Astrocyte (in vitro differentiated cells and primary cell): ENCODE results near the gene HMX1. TPM values are rescaled to one million over a fixed set of nuclear protein-coding genes. Genes with fewer than 3 reads are reported as not detected.

Experiments used
- DNase-seq: peaks from one replicate; pipeline ENCODE4 v3.0.0-alpha.2; 2010; ENCODE audit warnings: low read depth
- FAIRE-seq: peaks from 2 replicates; lab custom pipeline; 2011; peaks lifted over from hg19 to GRCh38; lab: Jason Lieb, UNC
- H2AFZ ChIP-seq: 2 replicates; pipeline ENCODE4 v1.6.0; 2012; ENCODE audit warnings: low read depth, low read length, inconsistent platforms
- H3K27ac ChIP-seq: 2 replicates; pipeline ENCODE4 v1.5.1; 2011; ENCODE audit warnings: low read depth, low read length, inconsistent platforms
- H3K27me3 ChIP-seq: 2 replicates; pipeline ENCODE4 v1.6.0; 2011; ENCODE audit warnings: low read length, inconsistent platforms; ENCODE audit not compliant: insufficient read depth
- H3K36me3 ChIP-seq: 2 replicates; pipeline ENCODE4 v1.5.1; 2011; ENCODE audit warnings: low read length, inconsistent platforms; ENCODE audit not compliant: insufficient read depth
- H3K4me1 ChIP-seq: 2 replicates; pipeline ENCODE4 v1.5.1; 2011; ENCODE audit warnings: low read length, inconsistent platforms; ENCODE audit not compliant: insufficient read depth
- H3K4me2 ChIP-seq: 2 replicates; pipeline ENCODE4 v1.6.0; 2012; ENCODE audit warnings: low read length, inconsistent platforms
- H3K4me3 ChIP-seq: 2 replicates; pipeline ENCODE4 v1.5.1; 2011; ENCODE audit warnings: low read depth, mild to moderate bottlenecking, low read length, inconsistent platforms; ENCODE audit not compliant: insufficient read depth
- H3K79me2 ChIP-seq: 2 replicates; pipeline ENCODE4 v1.6.0; 2012; ENCODE audit warnings: mild to moderate bottlenecking, low read length, inconsistent platforms; ENCODE audit not compliant: insufficient read depth
- H3K9ac ChIP-seq: 2 replicates; pipeline ENCODE4 v1.6.0; 2012; ENCODE audit warnings: mild to moderate bottlenecking, low read length, inconsistent platforms
- H3K9me3 ChIP-seq: 2 replicates; pipeline ENCODE4 v1.5.1; 2012; ENCODE audit warnings: low read depth, mild to moderate bottlenecking, low read length, inconsistent platforms; ENCODE audit not compliant: insufficient read depth
- H4K20me1 ChIP-seq: 2 replicates; pipeline ENCODE4 v1.6.0; 2012; ENCODE audit warnings: low read length, inconsistent platforms; ENCODE audit not compliant: insufficient read depth
- H3K27ac Mint-ChIP-seq: one replicate; pipeline ENCODE4 v1.8.0; 2021; ENCODE audit warnings: mild to moderate bottlenecking, mixed read lengths; ENCODE audit not compliant: unreplicated experiment
- H3K27me3 Mint-ChIP-seq: one replicate; pipeline ENCODE4 v1.8.0; 2021; ENCODE audit warnings: low read depth, mixed read lengths; ENCODE audit not compliant: unreplicated experiment
- H3K36me3 Mint-ChIP-seq: one replicate; pipeline ENCODE4 v1.8.0; 2021; ENCODE audit warnings: low read depth, mixed read lengths; ENCODE audit not compliant: unreplicated experiment
- H3K4me1 Mint-ChIP-seq: one replicate; pipeline ENCODE4 v1.8.0; 2021; ENCODE audit warnings: low read depth, mixed read lengths; ENCODE audit not compliant: unreplicated experiment
- H3K4me3 Mint-ChIP-seq: one replicate; pipeline ENCODE4 v1.8.0; 2021; ENCODE audit warnings: mild to moderate bottlenecking, moderate library complexity, mixed read lengths; ENCODE audit not compliant: unreplicated experiment
- H3K9me3 Mint-ChIP-seq: one replicate; pipeline ENCODE4 v1.8.0; 2021; ENCODE audit warnings: mild to moderate bottlenecking, mixed read lengths; ENCODE audit not compliant: unreplicated experiment
- EZH2 ChIP-seq: IDR thresholded peaks from 2 replicates; pipeline ENCODE4 v1.6.1; 2012; ENCODE audit warnings: mild to moderate bottlenecking, low read length, inconsistent platforms; ENCODE audit not compliant: insufficient read depth
- total RNA-seq: library from RNA; stranded (reverse); gene quantifications from 2 replicates; pipeline ENCODE4 v1.2.1, GENCODE V29; 2021
- TF ChIP-seq, protein P1 (sequence below): IDR thresholded peaks from 2 replicates; pipeline ENCODE4 v1.5.1; 2011; ENCODE audit warnings: low read depth, mild to moderate bottlenecking, inconsistent platforms, low read length, moderate library complexity; ENCODE audit not compliant: insufficient read depth

Gene HMX1
- total RNA-seq, 1 donor from 2014 or later, result 0.25 TPM

DNA sequence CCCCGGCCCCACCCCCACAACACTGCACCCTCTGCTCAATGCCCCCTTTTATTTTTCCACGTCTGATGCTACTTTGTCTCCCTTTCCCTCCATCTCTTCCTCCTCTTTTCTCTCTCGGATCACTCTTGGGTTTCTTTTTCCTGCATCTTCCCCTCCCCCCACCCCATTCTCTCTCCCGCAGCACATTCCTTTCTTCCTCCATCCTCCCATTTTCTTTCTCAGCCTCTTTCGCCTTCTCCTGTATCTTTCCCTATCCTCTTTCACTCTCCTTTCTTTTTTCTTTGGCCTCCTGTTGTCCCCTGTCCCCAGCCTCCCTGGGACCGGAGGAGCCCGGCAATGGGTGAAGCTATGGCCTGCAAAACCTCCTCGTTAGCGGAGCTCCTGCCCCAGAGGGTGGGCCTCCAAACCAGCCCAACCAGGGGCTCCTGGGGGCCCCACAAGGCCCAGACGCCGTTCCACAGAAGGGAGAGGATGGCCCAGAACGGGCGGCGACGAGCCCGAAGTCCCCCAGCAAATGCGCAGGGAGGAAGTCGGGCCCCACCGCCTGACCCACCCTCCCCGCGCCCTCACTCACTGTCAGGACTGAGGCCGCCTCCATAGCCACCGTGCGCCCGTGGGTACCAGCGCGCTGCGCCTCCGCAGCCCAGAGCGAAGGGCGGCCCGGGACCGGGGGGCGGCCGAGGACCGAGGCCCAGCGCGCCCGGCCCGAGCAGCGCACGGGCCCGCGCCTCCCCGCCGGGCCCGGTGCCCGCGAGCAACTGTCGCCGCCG lies 807 bp downstream of the HMX1 start:
- Histone ChIP-seq H3K9me3 (no peaks in the 10 kb centered on the region), H2AFZ (no peak overlapping the region), H3K36me3 (no peaks in the 10 kb centered on the region), H3K27ac (no peak overlapping the region), H4K20me1 (no peaks in the 10 kb centered on the region), H3K4me3 (no peak overlapping the region), H3K9ac (no peak overlapping the region), H3K27me3 (peaks cover 73% of the 10 kb centered on the region), H3K4me1 (no peaks in the 10 kb centered on the region), H3K79me2 (no peaks in the 10 kb centered on the region), H3K4me2 (no peak overlapping the region)
- FAIRE-seq (no peak), DNase-seq (no peak)
- Mint-ChIP-seq H3K4me1 (no peaks in the 10 kb centered on the region), H3K9me3 (peaks cover 19% of the 10 kb centered on the region), H3K27ac (no peak overlapping the region), H3K4me3 (peak overlapping the region; percentile 66), H3K27me3 (peaks cover 76% of the 10 kb centered on the region), H3K36me3 (peaks cover 6% of the 10 kb centered on the region)
- no peak for TF ChIP-seq EZH2
- TF ChIP-seq, protein P1, sequence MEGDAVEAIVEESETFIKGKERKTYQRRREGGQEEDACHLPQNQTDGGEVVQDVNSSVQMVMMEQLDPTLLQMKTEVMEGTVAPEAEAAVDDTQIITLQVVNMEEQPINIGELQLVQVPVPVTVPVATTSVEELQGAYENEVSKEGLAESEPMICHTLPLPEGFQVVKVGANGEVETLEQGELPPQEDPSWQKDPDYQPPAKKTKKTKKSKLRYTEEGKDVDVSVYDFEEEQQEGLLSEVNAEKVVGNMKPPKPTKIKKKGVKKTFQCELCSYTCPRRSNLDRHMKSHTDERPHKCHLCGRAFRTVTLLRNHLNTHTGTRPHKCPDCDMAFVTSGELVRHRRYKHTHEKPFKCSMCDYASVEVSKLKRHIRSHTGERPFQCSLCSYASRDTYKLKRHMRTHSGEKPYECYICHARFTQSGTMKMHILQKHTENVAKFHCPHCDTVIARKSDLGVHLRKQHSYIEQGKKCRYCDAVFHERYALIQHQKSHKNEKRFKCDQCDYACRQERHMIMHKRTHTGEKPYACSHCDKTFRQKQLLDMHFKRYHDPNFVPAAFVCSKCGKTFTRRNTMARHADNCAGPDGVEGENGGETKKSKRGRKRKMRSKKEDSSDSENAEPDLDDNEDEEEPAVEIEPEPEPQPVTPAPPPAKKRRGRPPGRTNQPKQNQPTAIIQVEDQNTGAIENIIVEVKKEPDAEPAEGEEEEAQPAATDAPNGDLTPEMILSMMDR, result no peak

DNA sequence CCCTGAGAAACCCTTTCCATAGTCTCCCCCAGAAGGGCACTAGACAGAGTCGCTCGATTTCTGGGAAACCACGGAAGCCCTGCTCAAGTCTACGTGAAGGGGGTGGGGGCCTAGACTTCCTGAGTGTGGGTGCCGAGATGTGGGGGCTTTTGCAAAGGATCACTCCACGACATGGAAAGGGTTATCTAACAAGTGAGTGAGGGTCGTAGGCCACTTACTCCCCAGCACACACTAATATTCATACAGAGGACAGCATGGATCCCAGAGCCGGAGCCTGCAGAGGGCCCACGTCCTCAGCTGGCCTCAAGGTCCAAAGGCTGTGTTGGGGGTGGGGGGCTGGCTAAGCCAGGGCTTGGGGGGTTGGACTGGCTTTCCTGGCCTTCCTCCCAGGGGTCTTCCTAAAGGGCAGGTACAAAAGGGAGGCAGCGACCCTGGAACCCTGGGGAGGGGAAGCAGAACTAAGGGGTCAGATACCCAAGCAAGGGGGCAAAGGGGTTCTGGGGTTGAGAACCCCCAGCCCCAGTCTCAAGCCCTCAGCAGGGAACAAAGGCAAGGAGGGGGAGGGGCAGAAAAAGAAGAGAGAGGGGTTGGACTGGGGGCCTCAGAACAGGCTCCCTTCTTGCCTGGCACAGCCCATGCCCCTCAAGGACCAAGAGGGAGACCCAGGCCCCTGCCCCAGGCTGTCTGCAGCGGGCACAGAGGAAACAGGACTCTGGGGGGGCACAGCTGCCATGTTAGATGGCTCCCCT lies 1.6 kb downstream of the HMX1 start:
- Histone ChIP-seq H4K20me1 (no peaks in the 10 kb centered on the region), H3K9me3 (no peaks in the 10 kb centered on the region), H3K4me1 (no peaks in the 10 kb centered on the region), H3K4me3 (no peak overlapping the region), H3K36me3 (no peaks in the 10 kb centered on the region), H3K27ac (no peak overlapping the region), H3K4me2 (no peak overlapping the region), H3K9ac (no peak overlapping the region), H3K27me3 (peaks cover 69% of the 10 kb centered on the region), H3K79me2 (no peaks in the 10 kb centered on the region), H2AFZ (no peak overlapping the region)
- peaks cover 3% of the 10 kb centered on the region for H3K36me3 Mint-ChIP-seq
- H3K4me1 Mint-ChIP-seq, result no peaks in the 10 kb centered on the region
- H3K27me3 Mint-ChIP-seq, result peaks cover 71% of the 10 kb centered on the region
- H3K27ac Mint-ChIP-seq, result no peak overlapping the region
- no peak for DNase-seq
- TF ChIP-seq EZH2, result no peak
- TF ChIP-seq, protein P1, result no peak
- FAIRE-seq, result no peak
- peaks cover 15% of the 10 kb centered on the region for H3K9me3 Mint-ChIP-seq
- no peak overlapping the region for H3K4me3 Mint-ChIP-seq
